Measurements from ENCODE around the gene MAML1.

- TF ChIP-seq EZH2 (IDR thresholded peaks at IDR 0.05; ENCODE audit: insufficient read depth, poor library complexity, severe bottlenecking): no peak
- TF ChIP-seq EZH2phosphoT487 (IDR thresholded peaks at IDR 0.05; ENCODE audit: insufficient read depth, low read depth): no peak
Observed at GRCh38 chr5:179778591-179778990, 46.0 kb downstream of the MAML1 start.

Data from GM23248 (cell line).